Measurements from ENCODE around the gene MRPS2. TPM values are rescaled to one million over a fixed set of nuclear protein-coding genes. Genes with fewer than 3 reads are reported as not detected.

The MRPS2 gene
- total and polyA plus RNA-seq, 2 experiments from 2014 or later: 83.2 to 116 TPM

GRCh38 chr9:135524130-135524861, 23.8 kb downstream of the MRPS2 start (continued):
- TF ChIP-seq ZNF462 (CRISPR knock-in tag; IDR thresholded peaks at IDR 0.05) (no peak), EZH2phosphoT487 (IDR thresholded peaks at IDR 0.05; ENCODE audit: unreplicated experiment) (no peak), JUNB (IDR thresholded peaks at IDR 0.05; ENCODE audit: unreplicated experiment) (no peak), EZH2 (IDR thresholded peaks at IDR 0.05; ENCODE audit: low read depth, unreplicated experiment) (no peak), CTCF (conservative IDR thresholded peaks at IDR 0.05; ENCODE audit: low read depth in 2 of 2) (no peak), ZNF331 (CRISPR knock-in tag; IDR thresholded peaks at IDR 0.05; ENCODE audit: low read depth) (no peak), CREB1 (CRISPR knock-in tag; IDR thresholded peaks at IDR 0.05; ENCODE audit: low read depth) (no peak)
